Sigmoid colon (tissue), 7 donors: Measurements from ENCODE around the gene ACAD11. TPM values are rescaled to one million over a fixed set of nuclear protein-coding genes. Genes with fewer than 3 reads are reported as not detected.

Experiments
- DNase-seq: peaks from one replicate; pipeline ENCODE4 v3.0.0-alpha.2; 2019
- H3K27ac ChIP-seq, 4 donors: fragments of 200-600 bp; sonication (generic); one replicate each; pipeline ENCODE4 v1.5.1; 2016 to 2019; ENCODE audit warnings: mild to moderate bottlenecking in 1 of 4
- H3K27me3 ChIP-seq, 3 donors: fragments of 200-600 bp; sonication (generic); one replicate each; pipeline ENCODE4 v1.5.1; 2019; ENCODE audit warnings: mild to moderate bottlenecking in 1 of 3
- H3K36me3 ChIP-seq, 4 donors: fragments of 200-600 bp; sonication (generic); one replicate each; pipeline ENCODE4 v1.5.1; 2016 to 2019
- H3K4me1 ChIP-seq, 4 donors: fragments of 200-600 bp; sonication (generic); one replicate each; pipeline ENCODE4 v1.5.1; 2017 to 2019
- H3K4me3 ChIP-seq, 4 donors: fragments of 200-600 bp; sonication (generic); one replicate each; pipeline ENCODE4 v1.5.1; 2017 to 2019; ENCODE audit warnings: mild to moderate bottlenecking in 2 of 4, moderate library complexity in 1 of 4
- H3K9me3 ChIP-seq, 4 donors: fragments of 200-600 bp in 3 of 4; sonication (generic) in 3 of 4; one replicate each; pipeline versions ENCODE4 v1.5.1 to v1.6.1; 2013 to 2019
- EP300 ChIP-seq, 4 donors: sonication (generic); formaldehyde crosslinking; IDR thresholded peaks; one replicate each; pipeline ENCODE4 v1.6.1; 2017; ENCODE audit warnings: antibody characterized with exemption in 4 of 4
- POLR2A ChIP-seq, 2 donors: fragments of 450-650 bp; IDR thresholded peaks; one replicate each; pipeline ENCODE4 v1.6.1; 2016; ENCODE audit warnings: antibody characterized with exemption in 2 of 2, mild to moderate bottlenecking in 2 of 2, moderate library complexity in 2 of 2
- POLR2AphosphoS5 ChIP-seq, 4 donors: sonication (generic); formaldehyde crosslinking; IDR thresholded peaks; one replicate each; pipeline ENCODE4 v1.6.1; 2017; ENCODE audit warnings: antibody characterized with exemption in 4 of 4
- WGBS, 2 donors: extraction: QIAGEN DNeasy Blood & Tissue Kit; methylation state at CpG; one replicate each; pipeline ENCODE4 v1.1.7; 2013; 5-methylcytosine and 5-hydroxymethylcytosine counted together
- intact Hi-C: fragments of 100-400 bp; cut with DNase I; formaldehyde crosslinking; loops from one replicate; pipeline ENCODE4 v1.15.1; 2023
- polyA plus RNA-seq, 3 donors: library from polyadenylated mRNA; stranded (reverse); fragments of 200-250 nt; gene quantifications; one replicate each; pipeline ENCODE4 v1.2.3, GENCODE V29; 2013
- total RNA-seq, 4 donors: library from RNA; depleted of rRNA; stranded (reverse); fragments of >200 nt; gene quantifications; one replicate each; pipeline ENCODE4 v1.1.0, GENCODE V29; 2016
- TF ChIP-seq, protein P1 (sequence below), 4 experiments: fragments of 450-650 bp in 3 of 4; fragments of 200-600 bp in 1 of 4; IDR thresholded peaks; one replicate each; pipeline ENCODE4 v1.5.1; 2016 to 2019; ENCODE audit warnings: antibody characterized with exemption in 4 of 4, mild to moderate bottlenecking in 3 of 4, moderate library complexity in 2 of 4
- donor health status: healthy with polysubstance abuse.
- donor health status: Bipolar disorder and iron deficiency.
- donor health status: healthy.

The ACAD11 gene, protein sequence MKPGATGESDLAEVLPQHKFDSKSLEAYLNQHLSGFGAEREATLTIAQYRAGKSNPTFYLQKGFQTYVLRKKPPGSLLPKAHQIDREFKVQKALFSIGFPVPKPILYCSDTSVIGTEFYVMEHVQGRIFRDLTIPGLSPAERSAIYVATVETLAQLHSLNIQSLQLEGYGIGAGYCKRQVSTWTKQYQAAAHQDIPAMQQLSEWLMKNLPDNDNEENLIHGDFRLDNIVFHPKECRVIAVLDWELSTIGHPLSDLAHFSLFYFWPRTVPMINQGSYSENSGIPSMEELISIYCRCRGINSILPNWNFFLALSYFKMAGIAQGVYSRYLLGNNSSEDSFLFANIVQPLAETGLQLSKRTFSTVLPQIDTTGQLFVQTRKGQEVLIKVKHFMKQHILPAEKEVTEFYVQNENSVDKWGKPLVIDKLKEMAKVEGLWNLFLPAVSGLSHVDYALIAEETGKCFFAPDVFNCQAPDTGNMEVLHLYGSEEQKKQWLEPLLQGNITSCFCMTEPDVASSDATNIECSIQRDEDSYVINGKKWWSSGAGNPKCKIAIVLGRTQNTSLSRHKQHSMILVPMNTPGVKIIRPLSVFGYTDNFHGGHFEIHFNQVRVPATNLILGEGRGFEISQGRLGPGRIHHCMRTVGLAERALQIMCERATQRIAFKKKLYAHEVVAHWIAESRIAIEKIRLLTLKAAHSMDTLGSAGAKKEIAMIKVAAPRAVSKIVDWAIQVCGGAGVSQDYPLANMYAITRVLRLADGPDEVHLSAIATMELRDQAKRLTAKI
- total RNA-seq (10 to 100 TPM; 26.8 to 71.7 (median 35.4) TPM), polyA plus RNA-seq (1 to 10 TPM; 2.4 to 4.7 (median 4.2) TPM)

DNA sequence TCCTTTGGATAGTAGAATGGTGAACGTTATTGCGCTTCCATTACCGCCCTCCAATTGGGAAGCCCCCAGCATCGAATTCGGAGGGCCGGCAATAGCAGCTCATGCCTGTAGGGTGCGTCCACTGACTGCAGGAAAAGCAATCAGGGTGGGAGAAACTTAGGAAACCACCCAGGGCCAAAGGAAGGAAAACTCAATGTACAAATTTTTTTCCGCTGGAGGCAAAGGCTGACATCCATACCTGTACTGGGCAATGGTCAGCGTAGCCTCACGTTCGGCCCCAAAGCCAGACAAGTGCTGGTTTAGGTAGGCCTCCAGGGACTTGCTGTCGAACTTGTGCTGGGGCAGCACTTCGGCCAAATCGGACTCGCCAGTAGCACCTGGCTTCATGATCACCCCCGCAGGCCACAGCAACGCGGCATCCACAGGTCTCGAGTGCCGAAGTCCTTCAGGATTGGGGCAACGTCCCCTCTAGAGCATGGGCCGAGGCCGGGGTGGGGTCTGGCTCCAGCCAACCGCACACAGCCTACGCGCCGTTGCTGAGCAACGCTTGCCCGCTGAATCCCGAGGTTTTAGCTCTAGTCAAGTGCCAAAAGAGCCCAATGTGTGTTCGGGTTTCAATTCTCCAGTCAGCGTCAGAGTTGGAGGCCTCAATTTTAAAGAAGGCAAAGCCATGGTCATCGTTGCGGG, at the start of gene ACAD11:
Gene ACAD11, minus strand, starts transcription at position 445 of the 687 bp plus-strand sequence. Its CDS starts 58 bp downstream, at position 387.
- intact Hi-C loops = loop anchor here (5.0 to 10.0 kb wide), 2 partner anchors 55 to 1703 kb away; no protein-coding TSS in a partner anchor
- Histone ChIP-seq H3K9me3 (no peaks in the 10 kb centered on the region), H3K36me3 (no peaks in the 10 kb centered on the region), H3K4me1 (peaks cover 0 to 31% (median 17%) of the 10 kb centered on the region in 4 donors), H3K27me3 (no peaks in the 10 kb centered on the region), H3K27ac (peak within 1 kb of the TSS; percentile 89 to 95 (median 92)), H3K4me3 (peak within 1 kb of the TSS; percentile 76 to 96 (median 84))
- TF ChIP-seq POLR2A (IDR thresholded peaks at IDR 0.05) (peak in 1 of 2 donors; percentile 17), EP300 (IDR thresholded peaks at IDR 0.05) (no peak), POLR2AphosphoS5 (IDR thresholded peaks at IDR 0.05) (peak; percentile 58 to 79 (median 74))
- TF ChIP-seq, protein P1, sequence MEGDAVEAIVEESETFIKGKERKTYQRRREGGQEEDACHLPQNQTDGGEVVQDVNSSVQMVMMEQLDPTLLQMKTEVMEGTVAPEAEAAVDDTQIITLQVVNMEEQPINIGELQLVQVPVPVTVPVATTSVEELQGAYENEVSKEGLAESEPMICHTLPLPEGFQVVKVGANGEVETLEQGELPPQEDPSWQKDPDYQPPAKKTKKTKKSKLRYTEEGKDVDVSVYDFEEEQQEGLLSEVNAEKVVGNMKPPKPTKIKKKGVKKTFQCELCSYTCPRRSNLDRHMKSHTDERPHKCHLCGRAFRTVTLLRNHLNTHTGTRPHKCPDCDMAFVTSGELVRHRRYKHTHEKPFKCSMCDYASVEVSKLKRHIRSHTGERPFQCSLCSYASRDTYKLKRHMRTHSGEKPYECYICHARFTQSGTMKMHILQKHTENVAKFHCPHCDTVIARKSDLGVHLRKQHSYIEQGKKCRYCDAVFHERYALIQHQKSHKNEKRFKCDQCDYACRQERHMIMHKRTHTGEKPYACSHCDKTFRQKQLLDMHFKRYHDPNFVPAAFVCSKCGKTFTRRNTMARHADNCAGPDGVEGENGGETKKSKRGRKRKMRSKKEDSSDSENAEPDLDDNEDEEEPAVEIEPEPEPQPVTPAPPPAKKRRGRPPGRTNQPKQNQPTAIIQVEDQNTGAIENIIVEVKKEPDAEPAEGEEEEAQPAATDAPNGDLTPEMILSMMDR (IDR thresholded peaks at IDR 0.05) = peak; percentile 52 to 79 (median 68)
- peak; percentile 89 for DNase-seq
- 1% methylated on average over 34 of the region's 34 CpGs for WGBS, 2 donors

DNA sequence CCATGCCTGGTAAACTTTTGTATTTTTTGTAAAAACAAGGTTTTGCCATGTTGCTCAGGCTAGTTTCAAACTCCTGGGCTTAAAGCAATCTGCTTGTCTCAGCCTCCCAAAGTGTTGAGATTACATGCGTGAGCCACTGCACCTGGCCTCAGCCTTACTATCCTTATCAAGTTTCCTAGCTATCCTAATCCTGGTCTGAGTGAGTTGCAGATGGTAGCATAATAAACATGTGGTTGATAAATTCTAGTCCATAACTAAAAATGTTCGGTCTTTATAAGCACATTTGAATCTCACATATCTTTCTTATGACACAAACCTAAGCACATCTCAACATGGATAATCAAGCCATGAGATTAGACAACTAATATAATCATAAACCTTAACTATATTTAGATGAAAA, 44.1 kb upstream of the ACAD11 start:
- TF ChIP-seq POLR2AphosphoS5 (IDR thresholded peaks at IDR 0.05) = no peak
- TF ChIP-seq POLR2A (IDR thresholded peaks at IDR 0.05) = no peak
- TF ChIP-seq, protein P1 (IDR thresholded peaks at IDR 0.05) = no peak
- TF ChIP-seq EP300 (IDR thresholded peaks at IDR 0.05) = no peak
- peaks cover 17 to 99% (median 47%) of the 10 kb centered on the region in 4 donors for H3K36me3 ChIP-seq

DNA sequence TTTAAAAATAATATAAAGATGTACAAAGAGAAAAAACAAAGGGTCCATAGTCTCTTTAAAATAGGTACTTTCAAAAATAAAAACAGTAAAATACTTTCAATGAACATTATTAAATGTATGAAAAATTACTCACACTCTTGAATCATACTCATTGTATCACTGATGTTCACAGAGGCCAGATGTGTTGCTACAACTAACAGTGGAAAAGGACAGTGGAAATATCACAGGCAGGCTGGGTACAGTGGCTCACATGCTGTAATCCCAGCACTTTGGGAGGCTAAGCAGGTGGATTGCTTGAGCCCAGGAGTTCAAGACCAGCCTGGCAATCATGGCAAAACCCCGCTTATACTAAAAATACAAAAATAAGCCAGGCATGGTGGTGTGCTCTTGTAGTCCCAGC, 35.8 kb upstream of the ACAD11 start:
- TF ChIP-seq POLR2A (IDR thresholded peaks at IDR 0.05) (no peak), EP300 (IDR thresholded peaks at IDR 0.05) (no peak), POLR2AphosphoS5 (IDR thresholded peaks at IDR 0.05) (no peak)
- TF ChIP-seq, protein P1 (IDR thresholded peaks at IDR 0.05) = no peak
- DNase-seq = no peak
- H3K4me1 ChIP-seq = no peaks in the 10 kb centered on the region
- 95 to 97% methylated on average over 1 of the region's 1 CpG for WGBS, 2 donors
- no peak overlapping the region for H3K4me3 ChIP-seq
- no peak overlapping the region for H3K27ac ChIP-seq
- H3K9me3 ChIP-seq = no peaks in the 10 kb centered on the region
- H3K27me3 ChIP-seq = no peaks in the 10 kb centered on the region
- H3K36me3 ChIP-seq = peaks cover 20 to 100% (median 47%) of the 10 kb centered on the region in 4 donors
- intact Hi-C loops = loop anchor here (10.0 kb wide), 1 partner anchor 181 kb away; no protein-coding TSS in a partner anchor

More for the DNA sequence above, 44.1 kb upstream of the ACAD11 start:
- 93 to 94% methylated on average over 2 of the region's 2 CpGs for WGBS, 2 donors
- intact Hi-C loops = no loop called here
- Histone ChIP-seq H3K4me3 (no peak overlapping the region), H3K27ac (no peak overlapping the region), H3K4me1 (no peaks in the 10 kb centered on the region), H3K9me3 (no peaks in the 10 kb centered on the region), H3K27me3 (no peaks in the 10 kb centered on the region)
- DNase-seq = no peak

DNA sequence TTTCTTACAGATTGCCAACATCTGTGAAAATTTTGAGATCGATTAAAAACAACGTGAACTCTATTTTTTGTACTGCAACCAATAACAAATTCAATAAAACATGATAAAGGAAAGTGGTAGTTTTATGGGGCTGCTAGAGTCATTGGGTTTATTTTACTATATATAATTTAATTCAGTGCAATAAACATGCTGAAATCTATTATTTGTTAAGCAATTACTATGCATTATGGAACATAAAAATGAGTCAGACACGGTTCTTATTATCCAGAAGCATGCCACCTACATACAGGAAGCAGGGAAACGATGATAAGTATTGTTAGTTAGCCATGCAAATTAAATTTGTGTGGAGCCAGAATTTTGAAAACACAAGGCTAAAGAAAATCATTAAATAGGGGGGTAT, 35.4 kb upstream of the ACAD11 start:
- intact Hi-C loops = loop anchor here (10.0 kb wide), 1 partner anchor 180 kb away; no protein-coding TSS in a partner anchor
- 16 to 76% methylated on average over 4 of the region's 4 CpGs for WGBS, 2 donors
- no peak for DNase-seq
- Histone ChIP-seq H3K9me3 (no peaks in the 10 kb centered on the region), H3K36me3 (peaks cover 21 to 100% (median 48%) of the 10 kb centered on the region in 4 donors), H3K4me3 (no peak overlapping the region), H3K27ac (no peak overlapping the region), H3K27me3 (no peaks in the 10 kb centered on the region), H3K4me1 (no peaks in the 10 kb centered on the region)
- TF ChIP-seq EP300 (IDR thresholded peaks at IDR 0.05) (no peak), POLR2A (IDR thresholded peaks at IDR 0.05) (no peak), POLR2AphosphoS5 (IDR thresholded peaks at IDR 0.05) (no peak)
